HG03196 (cell line): ENCODE data around the gene FAM135A.

Experiments used
- ATAC-seq: cut with Tn5 transposase; IDR thresholded peaks from one replicate; pipeline ENCODE4 v1.9.1; 2021; ENCODE audit not compliant: unreplicated experiment

FAM135A gene

DNA sequence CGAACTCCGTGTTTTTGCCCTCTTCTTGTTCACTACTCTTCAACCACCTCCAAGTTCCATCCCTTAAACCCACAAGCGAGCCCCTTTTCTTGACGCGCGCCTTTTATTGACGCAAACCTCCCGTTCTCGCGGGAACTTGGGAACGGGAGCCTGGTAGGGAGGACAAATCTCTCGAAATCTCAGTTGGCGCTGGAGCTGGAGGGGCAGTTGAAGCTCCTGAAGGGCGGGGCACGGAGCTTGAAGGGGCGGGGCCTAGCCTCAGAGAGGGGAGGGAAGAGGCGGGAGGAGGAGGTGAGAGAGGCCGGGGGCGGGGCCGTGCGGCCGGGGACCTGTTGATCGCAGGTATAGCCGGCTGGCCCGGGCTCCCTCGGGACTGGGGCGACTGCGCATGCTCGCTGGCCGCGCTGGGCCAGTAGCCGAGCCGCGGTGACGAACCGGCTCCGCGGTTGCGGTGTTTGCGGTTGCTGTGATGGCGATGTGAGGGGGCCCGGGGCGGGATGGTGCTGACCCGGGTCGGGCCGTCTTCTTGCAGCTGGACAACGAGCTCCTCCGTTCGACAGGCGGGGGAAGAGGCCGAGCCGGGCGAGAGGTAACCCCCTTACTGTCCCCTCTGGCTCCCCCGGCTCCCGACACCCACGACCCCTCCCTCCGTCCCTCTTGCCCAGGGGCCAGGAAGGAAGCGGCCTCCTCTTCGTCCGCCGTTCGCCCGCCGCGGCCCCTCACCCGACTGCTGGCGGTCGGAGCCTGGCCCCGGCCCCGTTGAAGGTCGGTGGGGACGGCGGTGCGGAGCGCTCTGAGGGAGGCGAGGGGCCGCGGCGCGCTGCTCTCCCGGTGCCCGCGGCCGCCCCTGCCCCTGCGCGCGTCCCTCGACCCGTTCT is at the start of gene FAM135A:
FAM135A (plus strand) TSS at position 395 of the 878 bp plus-strand sequence. CDS start 14,835 bp downstream, outside the sequence.
- peak; percentile 89 for ATAC-seq

DNA sequence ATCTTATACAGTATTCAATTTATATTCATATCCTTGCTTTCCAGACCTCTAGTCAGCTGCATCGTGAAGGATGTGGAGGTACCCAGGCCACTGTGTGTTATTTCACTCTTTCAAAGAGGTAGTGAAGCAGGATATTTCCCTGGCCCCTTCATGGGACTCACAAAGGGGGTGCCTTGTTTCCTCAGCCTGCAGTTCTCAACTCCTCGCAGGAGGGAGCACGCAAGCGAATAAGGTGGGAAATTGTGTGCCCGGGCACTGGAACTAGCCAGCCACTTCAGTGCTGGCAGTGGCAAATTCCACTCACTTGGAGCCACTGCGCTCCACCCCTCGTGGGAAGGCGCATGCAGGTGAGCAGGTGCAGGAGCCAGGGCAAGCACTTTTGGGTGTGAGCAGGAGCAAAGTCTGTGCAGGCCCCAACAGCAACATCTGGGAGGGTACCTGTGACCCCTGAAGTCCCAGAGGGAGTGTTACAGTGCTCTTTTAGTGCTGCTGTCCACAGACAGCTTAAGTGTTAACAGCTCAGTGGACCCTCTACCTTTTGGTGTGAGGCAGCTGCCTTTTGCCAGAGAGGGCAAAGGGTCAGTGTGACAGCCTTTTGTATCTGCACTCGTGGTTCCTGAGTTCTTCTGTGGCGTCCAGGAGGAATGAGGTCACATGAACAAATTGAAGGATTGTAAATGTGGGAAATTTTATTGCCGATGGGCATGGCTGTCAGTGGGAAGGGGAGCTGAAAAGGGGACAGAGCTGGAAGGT is 49.4 kb upstream of the FAM135A start:
- no peak for ATAC-seq

DNA sequence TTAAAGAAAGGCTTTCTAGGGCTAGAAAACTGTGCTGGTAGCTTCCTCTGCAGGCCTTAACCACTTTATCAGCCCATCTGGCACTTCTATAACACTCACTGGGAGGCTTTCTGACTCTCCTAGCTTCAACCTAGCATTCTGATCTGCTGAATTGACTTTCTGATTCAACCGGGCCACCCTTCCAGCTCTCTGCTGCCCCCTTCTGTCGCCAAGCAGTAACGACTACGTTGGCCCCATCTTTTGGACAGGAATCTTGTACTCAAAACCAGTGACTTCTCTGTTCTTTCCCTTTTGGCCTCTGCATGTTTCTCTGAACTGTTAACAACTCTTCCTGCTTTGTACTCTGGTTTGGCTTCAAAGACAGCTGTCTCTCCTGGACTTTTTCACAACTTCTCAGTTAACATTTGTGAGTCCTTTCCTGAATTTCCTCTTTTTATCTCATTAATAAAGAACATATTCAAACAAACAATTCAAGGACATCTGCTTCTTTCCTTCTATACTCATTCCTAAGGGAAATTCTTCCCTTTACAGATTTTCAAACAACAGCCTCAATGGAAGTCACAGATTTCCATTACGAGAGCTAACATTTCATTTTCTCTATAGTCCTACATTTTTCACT is 43.9 kb upstream of the FAM135A start:
- ATAC-seq, result peak; percentile 77

GRCh38 chr6:70370496-70370895 is 42.8 kb upstream of the FAM135A start:
- no peak for ATAC-seq

GRCh38 chr6:70371454-70372105 is 41.7 kb upstream of the FAM135A start:
- ATAC-seq, result no peak

DNA sequence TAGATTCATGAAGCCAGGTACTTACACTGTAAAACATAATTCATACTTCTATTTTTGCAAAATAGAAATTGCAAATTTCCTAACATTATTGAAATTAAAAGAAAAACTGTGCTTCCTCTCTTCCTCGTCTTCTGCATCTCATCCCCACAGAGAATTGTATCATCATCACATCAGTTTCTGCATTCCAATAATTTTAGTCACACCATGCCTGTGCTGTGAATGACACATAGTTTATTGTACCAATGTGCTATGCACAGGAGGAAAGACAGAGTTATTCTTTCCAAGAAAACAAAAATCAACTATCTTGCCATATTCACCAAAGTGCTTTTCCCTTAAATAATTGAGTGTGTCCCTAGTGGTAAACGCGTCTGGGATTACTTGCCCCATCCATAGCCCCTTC is 38.1 kb upstream of the FAM135A start:
- ATAC-seq, result no peak

DNA sequence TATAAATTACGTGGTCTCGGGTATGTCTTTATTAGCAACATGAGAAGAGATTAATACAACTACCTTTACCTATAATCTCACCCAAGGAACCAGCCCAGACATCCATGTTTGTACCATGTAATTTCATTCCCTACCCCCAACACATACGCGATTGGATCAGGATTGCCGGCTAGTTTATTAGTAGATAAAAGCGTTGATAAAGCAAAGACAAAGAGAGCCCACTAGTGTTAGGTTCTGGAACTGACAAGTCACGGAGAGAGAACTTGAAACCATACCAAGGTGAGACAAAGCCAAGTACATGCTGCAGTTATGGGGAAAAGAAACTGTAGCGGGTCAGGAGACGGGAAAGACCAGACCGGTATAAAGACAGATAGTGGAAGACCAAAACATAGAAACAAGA is 37.4 kb upstream of the FAM135A start:
- ATAC-seq, result no peak

- ATAC-seq, result no peak
These were observed 36.7 kb upstream of the FAM135A start for GRCh38 chr6:70376628-70377027.

- ATAC-seq, result no peak
These were observed 35.9 kb upstream of the FAM135A start for GRCh38 chr6:70377372-70377771.

- ATAC-seq, result no peak
These were observed 33.8 kb upstream of the FAM135A start for GRCh38 chr6:70379473-70380013.

DNA sequence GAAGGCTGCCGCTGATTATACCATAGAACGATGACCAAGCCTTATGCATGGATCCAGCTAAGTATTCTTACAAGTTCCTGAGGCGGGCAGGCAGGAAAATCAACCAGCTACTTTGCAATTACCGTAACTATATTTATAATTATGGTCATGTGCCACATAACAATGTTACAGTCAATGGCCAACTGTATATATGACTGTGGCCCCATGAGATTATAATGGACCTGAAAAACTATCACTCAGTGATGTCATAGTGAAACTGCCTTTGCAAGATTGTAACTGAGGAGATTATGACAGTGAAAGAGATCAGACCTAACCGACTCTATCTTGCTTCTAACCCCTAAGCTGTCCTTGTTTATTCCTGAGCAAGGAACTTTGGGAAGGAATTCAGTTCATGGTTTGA is 33.1 kb upstream of the FAM135A start:
- ATAC-seq, result peak; percentile 87

- no peak for ATAC-seq
These were observed 32.4 kb upstream of the FAM135A start for GRCh38 chr6:70380771-70381416.

- ATAC-seq, result no peak
These were observed 31.9 kb upstream of the FAM135A start for GRCh38 chr6:70381417-70381782.

GRCh38 chr6:70385901-70386300 is 27.4 kb upstream of the FAM135A start:
- ATAC-seq, result no peak

- ATAC-seq, result no peak
These were observed 24.5 kb upstream of the FAM135A start for GRCh38 chr6:70388814-70389213.

GRCh38 chr6:70389261-70389660 is 24.0 kb upstream of the FAM135A start:
- ATAC-seq, result no peak

DNA sequence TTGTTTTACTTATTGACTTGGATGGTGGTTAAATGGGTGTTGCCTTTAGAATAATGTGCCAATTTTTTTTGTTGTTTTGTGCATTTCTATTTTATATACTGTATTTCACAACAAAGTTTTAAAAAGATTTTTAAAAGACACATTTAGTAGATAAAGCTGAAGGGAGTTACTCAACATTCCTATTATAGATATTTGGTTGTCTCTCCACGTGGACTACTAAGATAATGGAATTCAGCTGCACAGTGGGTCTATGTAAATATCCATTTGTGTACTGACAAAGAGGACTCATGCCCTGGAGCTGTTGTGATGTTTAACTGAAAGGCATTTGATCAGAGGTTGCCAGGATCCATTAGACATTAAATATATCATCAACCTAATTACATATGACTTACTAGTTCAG is 23.2 kb upstream of the FAM135A start:
- no peak for ATAC-seq

DNA sequence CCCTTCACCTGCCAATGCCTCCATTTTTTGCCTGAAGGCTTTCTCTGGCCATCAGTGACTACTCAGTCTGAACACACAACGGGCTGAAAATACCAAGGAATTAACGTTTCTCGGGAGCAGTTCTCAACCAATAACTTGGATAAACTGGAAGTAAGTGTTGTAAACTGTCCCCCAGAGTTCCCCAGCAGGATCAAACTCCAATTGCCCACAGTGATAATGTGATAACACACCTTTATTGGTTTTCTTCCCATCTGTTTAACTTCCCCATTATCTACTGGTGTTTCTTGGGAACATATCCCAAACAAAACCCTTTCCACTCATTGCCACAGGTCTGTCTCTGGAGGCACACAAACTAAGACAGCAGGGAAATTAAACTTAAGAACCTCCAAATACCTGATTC is 21.8 kb upstream of the FAM135A start:
- no peak for ATAC-seq

DNA sequence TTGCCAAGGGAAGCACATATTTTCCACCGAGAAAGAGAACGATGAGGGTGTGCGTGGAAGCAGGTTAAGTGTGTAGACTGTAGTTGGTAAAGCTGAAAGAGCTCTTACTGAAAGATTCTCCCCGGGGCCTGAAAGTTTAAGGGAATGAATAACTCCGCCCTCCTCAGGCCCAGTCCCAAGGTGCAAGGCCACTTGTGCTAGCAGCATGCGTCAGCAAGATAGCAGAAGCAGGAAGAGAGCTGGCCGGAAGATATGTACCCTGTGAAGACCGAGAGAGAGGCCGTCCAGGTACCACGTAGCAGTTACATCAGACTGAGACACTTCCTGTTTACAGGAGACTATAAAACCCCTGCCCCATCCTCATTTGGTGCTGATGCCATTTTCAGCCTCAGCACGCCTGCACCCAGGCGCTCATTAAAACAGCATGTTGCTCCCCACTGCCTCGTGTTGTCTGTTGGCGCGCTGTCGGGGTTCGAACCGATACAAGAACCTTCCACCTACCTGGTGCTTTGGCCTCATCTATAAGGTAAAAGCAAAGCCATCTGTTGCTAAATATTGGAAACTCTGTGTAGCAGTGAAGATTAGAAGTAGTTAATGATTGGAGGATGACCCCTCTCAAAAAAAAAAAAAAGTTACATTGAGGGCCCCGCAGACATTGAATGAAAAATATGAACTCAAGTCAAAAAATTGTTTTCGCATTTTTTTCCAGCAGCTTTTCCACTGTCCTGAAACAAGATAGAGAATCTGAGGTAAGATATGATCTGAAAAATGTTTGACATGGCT is 18.6 kb upstream of the FAM135A start:
- ATAC-seq, result no peak

DNA sequence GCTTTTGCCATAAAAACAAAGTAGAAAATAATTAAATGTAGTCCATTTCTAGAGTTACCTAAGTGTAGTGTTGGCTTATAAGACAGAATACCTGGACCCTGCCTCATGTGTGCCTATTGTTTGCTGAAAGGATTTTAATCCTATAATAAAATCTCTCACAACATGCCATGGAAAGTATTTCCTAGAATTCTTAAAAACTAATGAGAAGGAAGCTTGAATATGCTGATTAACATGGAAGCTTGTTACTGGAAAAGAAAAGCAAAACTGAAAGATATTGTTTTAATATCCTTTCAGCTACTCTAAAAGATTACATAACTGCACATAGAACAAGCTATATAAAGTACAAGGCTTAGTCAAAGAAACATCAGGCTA is 18.0 kb upstream of the FAM135A start:
- no peak for ATAC-seq
